ENCODE data around the gene IL21R.

- TF ChIP-seq TAF1 (IDR thresholded peaks at IDR 0.05; ENCODE audit: low read depth, low read length) (no peak), POLR2AphosphoS5 (IDR thresholded peaks at IDR 0.05; ENCODE audit: low read depth, low read length) (no peak), POLR2A (IDR thresholded peaks at IDR 0.05; ENCODE audit: low read depth, low read length) (no peak), PAX5 (IDR thresholded peaks at IDR 0.05; ENCODE audit: insufficient read depth, low read length, severe bottlenecking) (no peak), POU2F2 (IDR thresholded peaks at IDR 0.05; ENCODE audit: low read depth, low read length) (no peak), SPI1 (IDR thresholded peaks at IDR 0.05; ENCODE audit: low read depth, low read length) (no peak)
Measured at GRCh38 chr16:27363246-27363632, 38.7 kb upstream of the IL21R start.

Measured in GM12891 (cell line).